Smooth muscle cell (in vitro differentiated cells): Measurements from ENCODE around the gene NISCH. TPM values are rescaled to one million over a fixed set of nuclear protein-coding genes. Genes with fewer than 3 reads are reported as not detected.

Source experiments
- DNase-seq: peaks from one replicate; lab custom pipeline; 2025; ENCODE audit not compliant: unreplicated experiment; lab: John Stamatoyannopoulos, UW
- H2AFZ ChIP-seq: fragments of 200-600 bp; sonication (generic); 2 replicates; pipeline ENCODE4 v1.6.0; 2016; ENCODE audit warnings: antibody characterized with exemption, low read depth, mild to moderate bottlenecking
- H3F3A ChIP-seq: fragments of 200-600 bp; sonication (generic); 2 replicates; pipeline ENCODE4 v1.6.0; 2017; ENCODE audit warnings: antibody characterized with exemption, low read depth
- H3K27ac ChIP-seq: fragments of 200-600 bp; sonication (generic); 2 replicates; pipeline ENCODE4 v1.5.1; 2016; ENCODE audit warnings: low read depth, mild to moderate bottlenecking
- H3K27me3 ChIP-seq: fragments of 200-600 bp; sonication (generic); 2 replicates; pipeline ENCODE4 v1.6.1; 2016; ENCODE audit warnings: low read depth, mild to moderate bottlenecking
- H3K36me3 ChIP-seq: fragments of 200-600 bp; sonication (generic); 2 replicates; pipeline ENCODE4 v1.5.1; 2016; ENCODE audit warnings: low read depth
- H3K4me1 ChIP-seq: fragments of 200-600 bp; sonication (generic); 2 replicates; pipeline ENCODE4 v1.5.1; 2016; ENCODE audit warnings: low read depth
- H3K4me2 ChIP-seq: fragments of 200-600 bp; sonication (generic); 2 replicates; pipeline ENCODE4 v1.6.0; 2016; ENCODE audit warnings: mild to moderate bottlenecking
- H3K4me3 ChIP-seq: fragments of 200-600 bp; sonication (generic); 2 replicates; pipeline ENCODE4 v1.5.1; 2016; ENCODE audit warnings: mild to moderate bottlenecking
- H3K79me2 ChIP-seq: fragments of 200-600 bp; sonication (generic); 2 replicates; pipeline ENCODE4 v1.6.0; 2016; ENCODE audit warnings: low read depth, mild to moderate bottlenecking
- H3K9ac ChIP-seq: fragments of 200-600 bp; sonication (generic); 2 replicates; pipeline ENCODE4 v1.6.0; 2016; ENCODE audit warnings: low read depth
- H3K9me3 ChIP-seq: fragments of 200-600 bp; sonication (generic); replicated peaks from 2 replicates; pipeline ENCODE4 v1.5.1; 2016; ENCODE audit warnings: low read depth
- H4K20me1 ChIP-seq: fragments of 200-600 bp; sonication (generic); 2 replicates; pipeline ENCODE4 v1.6.0; 2016; ENCODE audit warnings: low read depth
- CTCF ChIP-seq: fragments of 200-600 bp; sonication (generic); IDR thresholded peaks from 2 replicates; pipeline ENCODE4 v1.5.1; 2017; ENCODE audit warnings: borderline replicate concordance, mild to moderate bottlenecking, antibody characterized with exemption; ENCODE audit not compliant: insufficient read depth, poor library complexity, severe bottlenecking
- WGBS: methylation state at CpG from one replicate; pipeline ENCODE4 v1.1.7; 2016; ENCODE audit warnings: low lambda C conversion rate; 5-methylcytosine and 5-hydroxymethylcytosine counted together
- polyA plus RNA-seq: library from polyadenylated mRNA; unstranded; fragments of >200 nt; fragmentation: Nextera tagmentation; extraction: Ambion mirVana; gene quantifications from 2 replicates; pipeline ENCODE4 v1.2.1, GENCODE V29; 2016
- total RNA-seq: library from RNA; depleted of rRNA; stranded (reverse); fragments of >200 nt; gene quantifications from 2 replicates; pipeline ENCODE4 v1.2.3, GENCODE V29; 2014

NISCH gene
- total and polyA plus RNA-seq, 2 experiments from 2014 or later, result 47.3 to 55.2 TPM

GRCh38 chr3:52490939-52491526 lies 35.6 kb downstream of the NISCH start:
- no peak overlapping the region for H3K9ac ChIP-seq
- H2AFZ ChIP-seq, result no peak overlapping the region
- no peak for TF ChIP-seq CTCF
- DNase-seq, result no peak
- H3K4me1 ChIP-seq, result no peaks in the 10 kb centered on the region
- no peaks in the 10 kb centered on the region for H3K27me3 ChIP-seq
- no peaks in the 10 kb centered on the region for H3K36me3 ChIP-seq
- no peak overlapping the region for H3K4me2 ChIP-seq
- no peak overlapping the region for H3K4me3 ChIP-seq
- H3K9me3 ChIP-seq, result no peaks in the 10 kb centered on the region
- WGBS, result 80% methylated on average over 23 of the region's 23 CpGs
- H3F3A ChIP-seq, result no peaks in the 10 kb centered on the region
- peaks cover 38% of the 10 kb centered on the region for H4K20me1 ChIP-seq
- no peaks in the 10 kb centered on the region for H3K79me2 ChIP-seq
- peak overlapping the region; percentile 17 for H3K27ac ChIP-seq

- TF ChIP-seq CTCF, result no peak
- Histone ChIP-seq H3K4me2 (no peak overlapping the region), H2AFZ (no peak overlapping the region), H3K27ac (no peak overlapping the region), H3K4me3 (no peak overlapping the region), H3F3A (no peaks in the 10 kb centered on the region), H3K9me3 (no peaks in the 10 kb centered on the region), H4K20me1 (peaks cover 38% of the 10 kb centered on the region), H3K27me3 (no peaks in the 10 kb centered on the region), H3K4me1 (no peaks in the 10 kb centered on the region), H3K36me3 (no peaks in the 10 kb centered on the region), H3K79me2 (no peaks in the 10 kb centered on the region), H3K9ac (no peak overlapping the region)
- WGBS, result 97% methylated on average over 21 of the region's 21 CpGs
- DNase-seq, result no peak
These were observed 36.7 kb downstream of the NISCH start for GRCh38 chr3:52492059-52492458.

- H3K4me3 ChIP-seq, result no peak overlapping the region
- no peak for DNase-seq
- no peak overlapping the region for H3K27ac ChIP-seq
- H3F3A ChIP-seq, result no peaks in the 10 kb centered on the region
- WGBS, result 94% methylated on average over 7 of the region's 7 CpGs
- H3K4me1 ChIP-seq, result no peaks in the 10 kb centered on the region
- H4K20me1 ChIP-seq, result peaks cover 38% of the 10 kb centered on the region
- TF ChIP-seq CTCF, result no peak
- no peak overlapping the region for H2AFZ ChIP-seq
- no peak overlapping the region for H3K9ac ChIP-seq
- H3K4me2 ChIP-seq, result no peak overlapping the region
- no peaks in the 10 kb centered on the region for H3K9me3 ChIP-seq
- no peaks in the 10 kb centered on the region for H3K79me2 ChIP-seq
- H3K36me3 ChIP-seq, result no peaks in the 10 kb centered on the region
- no peaks in the 10 kb centered on the region for H3K27me3 ChIP-seq
These were observed 38.0 kb downstream of the NISCH start for GRCh38 chr3:52493232-52494017.

GRCh38 chr3:52494445-52494844 lies 39.0 kb downstream of the NISCH start:
- no peak overlapping the region for H2AFZ ChIP-seq
- TF ChIP-seq CTCF, result no peak
- no peaks in the 10 kb centered on the region for H3K4me1 ChIP-seq
- no peak overlapping the region for H3K4me3 ChIP-seq
- H3K9ac ChIP-seq, result no peak overlapping the region
- H3K79me2 ChIP-seq, result no peaks in the 10 kb centered on the region
- H3K27me3 ChIP-seq, result no peaks in the 10 kb centered on the region
- H3K9me3 ChIP-seq, result no peaks in the 10 kb centered on the region
- DNase-seq, result no peak
- no peaks in the 10 kb centered on the region for H3F3A ChIP-seq
- H4K20me1 ChIP-seq, result peaks cover 29% of the 10 kb centered on the region
- H3K27ac ChIP-seq, result no peak overlapping the region
- no peak overlapping the region for H3K4me2 ChIP-seq
- WGBS, result 93% methylated on average over 7 of the region's 7 CpGs
- no peaks in the 10 kb centered on the region for H3K36me3 ChIP-seq
